Neural cell (in vitro differentiated cells): ENCODE data around the gene LRMDA. TPM values are rescaled to one million over a fixed set of nuclear protein-coding genes. Genes with fewer than 3 reads are reported as not detected.

Source experiments
- H2AFZ ChIP-seq: fragments of 200-600, 300-800 bp; sonication (generic), shearing (Covaris generic); 2 replicates; pipeline ENCODE4 v1.6.0; 2014; ENCODE audit warnings: low read depth, mild to moderate bottlenecking, antibody characterized with exemption, low read length, moderate library complexity
- H3F3A ChIP-seq: fragments of 200-600 bp; shearing (Covaris generic); 2 replicates; pipeline ENCODE4 v1.6.1; 2016; ENCODE audit warnings: mild to moderate bottlenecking, moderate library complexity, mixed read lengths, antibody characterized with exemption, low read length; ENCODE audit not compliant: insufficient read depth, poor library complexity, severe bottlenecking
- H3K27ac ChIP-seq: fragments of 200-600, 300-800 bp; sonication (generic), shearing (Covaris generic); 2 replicates; pipeline ENCODE4 v1.5.1; 2014; ENCODE audit warnings: mild to moderate bottlenecking, low read length, moderate library complexity
- H3K27me3 ChIP-seq: fragments of 300-800, 200-600 bp; sonication (generic), shearing (Covaris generic); 2 replicates; pipeline ENCODE4 v1.6.0; 2014; ENCODE audit warnings: mild to moderate bottlenecking, low read depth, low read length, moderate library complexity; ENCODE audit not compliant: insufficient read depth
- H3K36me3 ChIP-seq: fragments of 300-800, 200-600 bp; sonication (generic), shearing (Covaris generic); 2 replicates; pipeline ENCODE4 v1.5.1; 2014; ENCODE audit warnings: mild to moderate bottlenecking, antibody characterized with exemption, low read length, moderate library complexity; ENCODE audit not compliant: insufficient read depth
- H3K4me2 ChIP-seq: fragments of 300-800, 200-600 bp; sonication (generic), shearing (Covaris generic); 2 replicates; pipeline ENCODE4 v1.6.0; 2014; ENCODE audit warnings: mild to moderate bottlenecking, low read length
- H3K4me3 ChIP-seq: fragments of 300-800, 200-600 bp; sonication (generic), shearing (Covaris generic); 2 replicates; pipeline ENCODE4 v1.5.1; 2014; ENCODE audit warnings: mild to moderate bottlenecking, low read length, moderate library complexity
- H3K79me2 ChIP-seq: fragments of 200-600 bp; shearing (Covaris generic); replicated peaks from 2 replicates; pipeline ENCODE4 v1.6.0; 2014; ENCODE audit warnings: mild to moderate bottlenecking, low read length, moderate library complexity; ENCODE audit not compliant: insufficient read depth
- H3K9ac ChIP-seq: fragments of 300-800, 200-600 bp; sonication (generic), shearing (Covaris generic); 2 replicates; pipeline ENCODE4 v1.6.1; 2016; ENCODE audit warnings: mild to moderate bottlenecking, low read length, mixed read lengths
- H3K9me2 ChIP-seq: fragments of 200-600 bp; shearing (Covaris generic); 2 replicates; pipeline ENCODE4 v1.6.1; 2016; ENCODE audit warnings: mild to moderate bottlenecking, low read length, mixed read lengths; ENCODE audit not compliant: insufficient read depth
- H3K9me3 ChIP-seq: fragments of 200-600, 300-800 bp; sonication (generic), shearing (Covaris generic); 2 replicates; pipeline ENCODE4 v1.6.1; 2016; ENCODE audit warnings: mild to moderate bottlenecking, mixed run types, low read length, moderate library complexity, mixed read lengths
- H4K20me1 ChIP-seq: fragments of 200-600 bp; shearing (Covaris generic); 2 replicates; pipeline ENCODE4 v1.6.1; 2016; ENCODE audit warnings: mild to moderate bottlenecking, mixed run types; ENCODE audit not compliant: insufficient read depth
- EP300 ChIP-seq: fragments of 450-650 bp; conservative IDR thresholded peaks from 2 replicates; pipeline ENCODE4 v1.6.1; 2014; ENCODE audit warnings: antibody characterized with exemption, mild to moderate bottlenecking, moderate library complexity; ENCODE audit not compliant: poor library complexity, severe bottlenecking
- EZH2 ChIP-seq: fragments of 200-600, 300-800 bp; shearing (Covaris generic), sonication (generic); IDR thresholded peaks from 2 replicates; pipeline ENCODE4 v1.6.1; 2014; ENCODE audit warnings: antibody characterized with exemption, low read length, borderline replicate concordance, mild to moderate bottlenecking; ENCODE audit not compliant: insufficient read depth, poor library complexity, severe bottlenecking
- MXI1 ChIP-seq: fragments of 450-650 bp; conservative IDR thresholded peaks from 2 replicates; pipeline ENCODE4 v1.6.1; 2014; ENCODE audit warnings: antibody characterized with exemption, mild to moderate bottlenecking; ENCODE audit not compliant: poor library complexity, severe bottlenecking
- POLR2AphosphoS5 ChIP-seq: IDR thresholded peaks from 2 replicates; pipeline ENCODE4 v1.6.1; 2012
- RAD21 ChIP-seq: fragments of 450-650 bp; conservative IDR thresholded peaks from 2 replicates; pipeline ENCODE4 v1.6.1; 2014; ENCODE audit warnings: antibody characterized with exemption, mild to moderate bottlenecking, moderate library complexity
- SMC3 ChIP-seq: fragments of 450-650 bp; conservative IDR thresholded peaks from 2 replicates; pipeline ENCODE4 v1.6.1; 2014; ENCODE audit warnings: antibody characterized with exemption, mild to moderate bottlenecking, moderate library complexity; ENCODE audit not compliant: poor library complexity
- TAF1 ChIP-seq: IDR thresholded peaks from 2 replicates; pipeline ENCODE4 v1.6.1; 2012; ENCODE audit warnings: low read depth
- polyA plus RNA-seq: library from polyadenylated mRNA; depleted of rRNA; stranded (reverse); fragments of >200 nt; gene quantifications from 2 replicates; pipeline ENCODE4 v1.2.3, GENCODE V29; 2014
- TF ChIP-seq, protein P1 (sequence below): IDR thresholded peaks from 2 replicates; pipeline ENCODE4 v1.6.1; 2012; ENCODE audit warnings: borderline replicate concordance
- TF ChIP-seq, protein P2 (sequence below): fragments of 450-650 bp; IDR thresholded peaks from 2 replicates; pipeline ENCODE4 v1.5.1; 2014; ENCODE audit warnings: antibody characterized with exemption, mild to moderate bottlenecking, moderate library complexity; ENCODE audit not compliant: poor library complexity, severe bottlenecking

Gene LRMDA
- polyA plus RNA-seq, 1 donor from 2014 or later = 5.6 TPM

DNA sequence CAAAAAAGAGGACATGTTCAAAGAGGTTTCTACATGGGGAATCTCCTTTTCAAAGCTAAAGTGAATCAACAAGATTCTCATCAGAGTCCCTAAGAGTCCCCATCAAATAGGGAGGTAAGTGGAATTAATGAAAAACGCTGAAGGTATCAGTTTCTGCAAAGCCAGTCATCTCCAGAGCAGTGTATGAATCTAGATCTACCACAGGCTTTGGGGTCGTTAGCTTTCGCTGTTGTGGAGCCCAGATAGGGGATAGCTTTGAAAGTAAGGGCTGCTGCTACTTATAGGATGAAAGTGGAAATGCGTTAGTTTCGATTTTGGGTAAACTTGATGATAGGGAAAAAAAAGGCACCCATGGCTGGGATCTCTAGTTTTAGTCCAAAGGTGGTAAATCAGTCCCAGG is 748.4 kb downstream of the LRMDA start:
- Histone ChIP-seq H3K27me3 (no peaks in the 10 kb centered on the region), H3F3A (no peaks in the 10 kb centered on the region), H3K4me3 (no peak overlapping the region), H4K20me1 (no peaks in the 10 kb centered on the region), H3K36me3 (no peaks in the 10 kb centered on the region), H3K9me3 (no peaks in the 10 kb centered on the region), H3K4me2 (no peak overlapping the region), H3K9ac (no peak overlapping the region), H3K79me2 (no peaks in the 10 kb centered on the region), H3K27ac (no peak overlapping the region), H3K9me2 (no peaks in the 10 kb centered on the region), H2AFZ (no peak overlapping the region)
- TF ChIP-seq SMC3 (no peak), EP300 (no peak), MXI1 (no peak), POLR2AphosphoS5 (no peak), RAD21 (no peak), TAF1 (no peak), EZH2 (no peak)
- TF ChIP-seq, protein P1, sequence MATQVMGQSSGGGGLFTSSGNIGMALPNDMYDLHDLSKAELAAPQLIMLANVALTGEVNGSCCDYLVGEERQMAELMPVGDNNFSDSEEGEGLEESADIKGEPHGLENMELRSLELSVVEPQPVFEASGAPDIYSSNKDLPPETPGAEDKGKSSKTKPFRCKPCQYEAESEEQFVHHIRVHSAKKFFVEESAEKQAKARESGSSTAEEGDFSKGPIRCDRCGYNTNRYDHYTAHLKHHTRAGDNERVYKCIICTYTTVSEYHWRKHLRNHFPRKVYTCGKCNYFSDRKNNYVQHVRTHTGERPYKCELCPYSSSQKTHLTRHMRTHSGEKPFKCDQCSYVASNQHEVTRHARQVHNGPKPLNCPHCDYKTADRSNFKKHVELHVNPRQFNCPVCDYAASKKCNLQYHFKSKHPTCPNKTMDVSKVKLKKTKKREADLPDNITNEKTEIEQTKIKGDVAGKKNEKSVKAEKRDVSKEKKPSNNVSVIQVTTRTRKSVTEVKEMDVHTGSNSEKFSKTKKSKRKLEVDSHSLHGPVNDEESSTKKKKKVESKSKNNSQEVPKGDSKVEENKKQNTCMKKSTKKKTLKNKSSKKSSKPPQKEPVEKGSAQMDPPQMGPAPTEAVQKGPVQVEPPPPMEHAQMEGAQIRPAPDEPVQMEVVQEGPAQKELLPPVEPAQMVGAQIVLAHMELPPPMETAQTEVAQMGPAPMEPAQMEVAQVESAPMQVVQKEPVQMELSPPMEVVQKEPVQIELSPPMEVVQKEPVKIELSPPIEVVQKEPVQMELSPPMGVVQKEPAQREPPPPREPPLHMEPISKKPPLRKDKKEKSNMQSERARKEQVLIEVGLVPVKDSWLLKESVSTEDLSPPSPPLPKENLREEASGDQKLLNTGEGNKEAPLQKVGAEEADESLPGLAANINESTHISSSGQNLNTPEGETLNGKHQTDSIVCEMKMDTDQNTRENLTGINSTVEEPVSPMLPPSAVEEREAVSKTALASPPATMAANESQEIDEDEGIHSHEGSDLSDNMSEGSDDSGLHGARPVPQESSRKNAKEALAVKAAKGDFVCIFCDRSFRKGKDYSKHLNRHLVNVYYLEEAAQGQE = no peak
- TF ChIP-seq, protein P2, sequence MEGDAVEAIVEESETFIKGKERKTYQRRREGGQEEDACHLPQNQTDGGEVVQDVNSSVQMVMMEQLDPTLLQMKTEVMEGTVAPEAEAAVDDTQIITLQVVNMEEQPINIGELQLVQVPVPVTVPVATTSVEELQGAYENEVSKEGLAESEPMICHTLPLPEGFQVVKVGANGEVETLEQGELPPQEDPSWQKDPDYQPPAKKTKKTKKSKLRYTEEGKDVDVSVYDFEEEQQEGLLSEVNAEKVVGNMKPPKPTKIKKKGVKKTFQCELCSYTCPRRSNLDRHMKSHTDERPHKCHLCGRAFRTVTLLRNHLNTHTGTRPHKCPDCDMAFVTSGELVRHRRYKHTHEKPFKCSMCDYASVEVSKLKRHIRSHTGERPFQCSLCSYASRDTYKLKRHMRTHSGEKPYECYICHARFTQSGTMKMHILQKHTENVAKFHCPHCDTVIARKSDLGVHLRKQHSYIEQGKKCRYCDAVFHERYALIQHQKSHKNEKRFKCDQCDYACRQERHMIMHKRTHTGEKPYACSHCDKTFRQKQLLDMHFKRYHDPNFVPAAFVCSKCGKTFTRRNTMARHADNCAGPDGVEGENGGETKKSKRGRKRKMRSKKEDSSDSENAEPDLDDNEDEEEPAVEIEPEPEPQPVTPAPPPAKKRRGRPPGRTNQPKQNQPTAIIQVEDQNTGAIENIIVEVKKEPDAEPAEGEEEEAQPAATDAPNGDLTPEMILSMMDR = no peak

DNA sequence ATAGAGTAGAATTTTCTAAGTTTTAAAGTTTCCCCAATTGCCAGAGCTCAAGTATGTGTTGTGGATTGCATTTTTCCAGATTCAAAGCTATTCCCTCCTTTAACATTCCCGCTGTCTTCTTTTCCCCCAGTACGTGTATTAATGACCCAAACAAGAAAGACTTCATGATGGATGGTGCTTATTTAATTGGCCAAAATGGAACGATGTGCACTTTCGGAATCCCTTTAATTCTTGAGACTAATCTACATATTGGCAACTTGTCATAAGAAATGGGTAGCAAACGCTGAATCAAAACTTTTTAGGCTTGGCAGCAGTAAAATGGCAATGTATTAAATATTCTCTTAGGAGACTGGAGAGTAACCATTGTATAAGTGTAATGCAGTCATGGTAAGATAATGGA is 753.2 kb downstream of the LRMDA start:
- Histone ChIP-seq H3K36me3 (no peaks in the 10 kb centered on the region), H3K27ac (no peak overlapping the region), H3K79me2 (no peaks in the 10 kb centered on the region), H3K9ac (no peak overlapping the region), H4K20me1 (no peaks in the 10 kb centered on the region), H3K4me3 (no peak overlapping the region), H3K9me3 (no peaks in the 10 kb centered on the region), H3K4me2 (no peak overlapping the region), H3K27me3 (peaks cover 13% of the 10 kb centered on the region), H3F3A (no peaks in the 10 kb centered on the region), H2AFZ (no peak overlapping the region), H3K9me2 (no peaks in the 10 kb centered on the region)
- TF ChIP-seq, protein P2 = no peak
- TF ChIP-seq MXI1 (no peak), SMC3 (no peak), TAF1 (no peak), EZH2 (no peak), EP300 (no peak), POLR2AphosphoS5 (no peak), RAD21 (no peak)
- TF ChIP-seq, protein P1 = no peak
